ENCODE data around the gene SBNO2.
"Not testable (repeated sequence)": the region's sequence is repeated elsewhere in the genome, so short reads cannot be mapped to it uniquely, and the experiment has no call there.

Gene SBNO2

GRCh38 chr19:1122021-1122971 is 51.8 kb downstream of the SBNO2 start:
- no peak for DNase-seq (ENCODE audit: extremely low read depth in 1 of 2, low read depth in 1 of 2)

- DNase-seq (ENCODE audit: extremely low read depth in 1 of 2, low read depth in 1 of 2): no peak
Observed at GRCh38 chr19:1121395-1121794, 52.7 kb downstream of the SBNO2 start.

GRCh38 chr19:1119475-1120217 is 54.4 kb downstream of the SBNO2 start:
- no peak for DNase-seq (ENCODE audit: extremely low read depth in 1 of 2, low read depth in 1 of 2)

GRCh38 chr19:1118999-1119398 is 55.1 kb downstream of the SBNO2 start:
- DNase-seq (ENCODE audit: extremely low read depth in 1 of 2, low read depth in 1 of 2): no peak

- DNase-seq (ENCODE audit: extremely low read depth in 1 of 2, low read depth in 1 of 2): no peak
Observed at GRCh38 chr19:1117654-1118053, 56.4 kb downstream of the SBNO2 start.

GRCh38 chr19:1116726-1117581 is 57.1 kb downstream of the SBNO2 start:
- DNase-seq (ENCODE audit: extremely low read depth in 1 of 2, low read depth in 1 of 2): no peak

- DNase-seq (ENCODE audit: extremely low read depth in 1 of 2, low read depth in 1 of 2): no peak
Observed at GRCh38 chr19:1115646-1116420, 58.2 kb downstream of the SBNO2 start.

- DNase-seq (ENCODE audit: extremely low read depth in 1 of 2, low read depth in 1 of 2): not testable (repeated sequence)
Observed at GRCh38 chr19:1114728-1115127, 59.3 kb downstream of the SBNO2 start.

GRCh38 chr19:1113986-1114483 is 60.0 kb downstream of the SBNO2 start:
- no peak for DNase-seq (ENCODE audit: extremely low read depth in 1 of 2, low read depth in 1 of 2)

GRCh38 chr19:1113030-1113985 is 60.8 kb downstream of the SBNO2 start:
- peak; percentile 63 to 81 for DNase-seq (ENCODE audit: extremely low read depth in 1 of 2, low read depth in 1 of 2)

GRCh38 chr19:1112268-1113029 is 61.6 kb downstream of the SBNO2 start:
- DNase-seq (ENCODE audit: extremely low read depth in 1 of 2, low read depth in 1 of 2): no peak

- DNase-seq (ENCODE audit: extremely low read depth in 1 of 2, low read depth in 1 of 2): no peak
Observed at GRCh38 chr19:1111641-1112267, 62.3 kb downstream of the SBNO2 start.

GRCh38 chr19:1110809-1111640 is 63.0 kb downstream of the SBNO2 start:
- no peak for DNase-seq (ENCODE audit: extremely low read depth in 1 of 2, low read depth in 1 of 2)

GRCh38 chr19:1109697-1110671 is 64.1 kb downstream of the SBNO2 start:
- DNase-seq (ENCODE audit: extremely low read depth in 1 of 2, low read depth in 1 of 2): no peak

GRCh38 chr19:1109032-1109551 is 65.0 kb downstream of the SBNO2 start:
- no peak for DNase-seq (ENCODE audit: extremely low read depth in 1 of 2, low read depth in 1 of 2)

Data from stimulated activated CD8-positive, alpha-beta memory T cell treated with anti-CD3 and anti-CD28 coated beads, Interleukin-7, amount 100 ng/mL, for 48 hours (primary cell).